Activated T-helper 2 cell treated with anti-CD3 and anti-CD28 coated beads, Interferon-gamma antibody, Interleukin-2, Interleukin-4, amounts not matched to agents 10 μg/mL and 5 μg/mL and 100 μg/mL, durations not matched to agents 14 hours and 24 hours and 36 hours (primary cell): ENCODE data around the gene NXNL1. TPM values are rescaled to one million over a fixed set of nuclear protein-coding genes. Genes with fewer than 3 reads are reported as not detected.

Experiments
- DNase-seq: peaks from one replicate; pipeline ENCODE4 v3.0.0; 2021; ENCODE audit warnings: low spot score
- H3K27ac Mint-ChIP-seq: one replicate; pipeline ENCODE4 v1.8.0; 2021; ENCODE audit warnings: mixed read lengths
- H3K27me3 Mint-ChIP-seq: one replicate; pipeline ENCODE4 v1.8.0; 2021; ENCODE audit warnings: low read depth, mixed read lengths
- H3K36me3 Mint-ChIP-seq: one replicate; pipeline ENCODE4 v1.8.0; 2021; ENCODE audit warnings: low read depth, mixed read lengths
- H3K4me1 Mint-ChIP-seq: one replicate; pipeline ENCODE4 v1.8.0; 2021; ENCODE audit warnings: low read depth, mixed read lengths
- H3K4me3 Mint-ChIP-seq: one replicate; pipeline ENCODE4 v1.8.0; 2021; ENCODE audit warnings: low read depth, mild to moderate bottlenecking, moderate library complexity, mixed read lengths
- H3K9me3 Mint-ChIP-seq: one replicate; pipeline ENCODE4 v1.8.0; 2021; ENCODE audit warnings: mixed read lengths
- intact Hi-C: fragments of 100-400 bp; cut with micrococcal nuclease; formaldehyde crosslinking; loops from one replicate; pipeline ENCODE4 v1.15.1; 2023
- total RNA-seq: library from RNA; stranded (reverse); gene quantifications from 2 replicates; pipeline ENCODE4 v1.2.3, GENCODE V29; 2022

NXNL1 gene
- total RNA-seq, 1 donor from 2014 or later, result not detected

DNA sequence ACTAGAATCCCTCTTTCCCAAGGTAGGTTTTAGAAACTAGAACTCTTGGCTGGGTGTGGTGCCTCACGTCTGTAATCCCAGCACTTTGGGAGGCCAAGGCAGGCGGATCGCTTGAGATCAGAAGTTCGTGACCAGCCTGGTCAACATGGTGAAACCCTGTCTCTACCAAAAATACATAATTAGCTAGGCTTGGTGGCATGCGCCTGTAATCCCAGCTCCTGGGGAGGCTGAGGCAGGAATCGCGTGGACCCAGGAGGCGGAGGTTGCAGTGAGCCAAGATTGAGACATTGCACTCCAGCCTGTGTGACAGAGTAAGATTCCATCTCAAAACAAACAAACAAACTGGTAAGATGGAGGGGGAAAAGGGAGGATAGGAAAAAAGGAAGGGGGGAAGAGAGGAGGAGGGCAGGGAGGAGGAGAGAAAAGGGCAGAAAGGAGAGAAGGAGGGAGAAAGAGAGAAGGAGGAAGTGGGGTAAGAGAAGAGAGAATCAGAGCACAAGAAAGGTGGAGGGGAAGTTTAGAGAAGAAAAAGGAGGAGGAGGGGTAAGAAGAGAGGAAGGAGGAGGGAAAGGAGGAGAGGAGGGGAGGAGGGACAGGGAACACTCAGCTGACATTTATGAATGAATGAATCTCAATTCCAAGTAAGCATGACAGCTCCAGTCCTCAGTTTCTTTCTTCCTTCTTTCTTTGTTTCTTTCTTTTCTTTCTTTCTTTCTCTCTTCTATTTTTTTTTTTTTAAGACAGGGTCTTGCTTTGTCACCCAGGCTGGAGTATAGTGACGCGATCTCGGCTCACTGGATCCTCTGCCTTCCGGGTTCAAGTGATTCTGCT, 7.0 kb upstream of the NXNL1 start:
- no peaks in the 10 kb centered on the region for H3K9me3 Mint-ChIP-seq
- no peak overlapping the region for H3K4me3 Mint-ChIP-seq
- H3K4me1 Mint-ChIP-seq, result peaks cover 15% of the 10 kb centered on the region
- intact Hi-C loops, result loop anchor here (5.0 kb wide), 2 partner anchors 60 to 120 kb away; partner anchors contain the start of gene BST2
- no peaks in the 10 kb centered on the region for H3K36me3 Mint-ChIP-seq
- no peak for DNase-seq
- H3K27me3 Mint-ChIP-seq, result peaks cover 6% of the 10 kb centered on the region
- H3K27ac Mint-ChIP-seq, result no peak overlapping the region

DNA sequence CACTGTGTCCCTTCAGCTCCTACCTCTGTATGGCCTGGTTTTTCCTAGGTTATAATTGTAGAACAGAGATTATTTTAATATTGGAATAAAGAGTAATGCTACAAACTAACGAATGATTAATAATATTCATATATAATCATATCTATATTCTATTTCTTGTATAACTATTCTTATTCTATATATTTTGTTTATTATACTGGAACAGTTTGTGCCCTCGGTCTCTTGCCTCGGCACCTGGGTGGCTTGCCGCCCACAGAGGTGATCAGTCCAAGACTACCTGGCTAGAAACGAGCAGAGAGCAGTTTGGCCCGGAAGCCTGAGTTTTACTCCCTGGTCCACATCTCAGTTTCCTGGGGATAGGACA, 5.7 kb upstream of the NXNL1 start:
- Mint-ChIP-seq H3K4me3 (no peak overlapping the region), H3K27me3 (peaks cover 6% of the 10 kb centered on the region), H3K36me3 (no peaks in the 10 kb centered on the region), H3K27ac (no peak overlapping the region), H3K9me3 (no peaks in the 10 kb centered on the region), H3K4me1 (peaks cover 15% of the 10 kb centered on the region)
- DNase-seq, result no peak
- intact Hi-C loops, result loop anchor here (1.0 to 5.0 kb wide), 3 partner anchors 59 to 119 kb away; partner anchors contain the start of gene BST2

DNA sequence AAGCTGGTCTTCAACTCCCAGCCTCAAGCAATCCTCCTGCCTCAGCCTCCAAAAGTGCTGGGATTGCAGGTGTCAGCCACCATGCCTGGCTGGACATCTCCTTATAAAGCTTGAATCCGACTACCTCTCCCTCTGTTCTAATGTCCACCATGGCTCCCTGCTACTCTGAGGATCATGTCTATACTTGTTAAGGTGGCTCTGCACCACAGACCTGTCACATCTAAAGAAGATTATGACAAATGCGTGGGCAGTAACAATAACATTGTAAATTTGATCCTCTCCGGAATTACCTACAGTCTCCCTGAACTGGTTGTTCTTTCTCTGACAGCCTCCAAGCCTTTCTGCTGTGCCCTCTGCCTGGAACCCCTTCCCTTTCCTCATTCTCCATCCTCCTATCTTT, 1.8 kb downstream of the NXNL1 start:
- H3K27ac Mint-ChIP-seq, result no peak overlapping the region
- no peaks in the 10 kb centered on the region for H3K9me3 Mint-ChIP-seq
- H3K4me1 Mint-ChIP-seq, result no peaks in the 10 kb centered on the region
- H3K4me3 Mint-ChIP-seq, result no peak overlapping the region
- DNase-seq, result no peak
- peaks cover 29% of the 10 kb centered on the region for H3K27me3 Mint-ChIP-seq
- intact Hi-C loops, result no loop called here
- H3K36me3 Mint-ChIP-seq, result no peaks in the 10 kb centered on the region

DNA sequence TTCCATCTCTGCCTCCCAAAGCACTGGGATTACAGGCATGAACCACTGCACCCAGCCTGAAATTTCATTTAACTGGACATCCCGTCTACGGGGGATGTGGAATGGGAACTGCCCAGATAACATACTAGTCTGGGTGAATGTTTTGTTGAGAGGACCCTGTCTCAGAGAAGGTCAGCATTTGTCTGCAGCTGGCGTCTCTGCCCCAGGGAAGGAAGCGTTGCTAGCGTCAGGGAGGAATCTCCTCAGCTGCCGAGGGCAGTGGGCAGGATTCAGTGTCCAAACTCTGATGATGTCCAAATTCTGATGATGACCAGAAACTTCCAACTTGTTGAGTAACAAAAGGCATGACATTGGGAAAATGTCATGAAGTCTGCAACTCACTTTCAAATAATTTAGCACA, 3.1 kb downstream of the NXNL1 start:
- peaks cover 4% of the 10 kb centered on the region for H3K4me1 Mint-ChIP-seq
- intact Hi-C loops, result no loop called here
- H3K27me3 Mint-ChIP-seq, result peaks cover 33% of the 10 kb centered on the region
- H3K36me3 Mint-ChIP-seq, result no peaks in the 10 kb centered on the region
- H3K27ac Mint-ChIP-seq, result no peak overlapping the region
- no peak overlapping the region for H3K4me3 Mint-ChIP-seq
- no peak for DNase-seq
- no peaks in the 10 kb centered on the region for H3K9me3 Mint-ChIP-seq

DNA sequence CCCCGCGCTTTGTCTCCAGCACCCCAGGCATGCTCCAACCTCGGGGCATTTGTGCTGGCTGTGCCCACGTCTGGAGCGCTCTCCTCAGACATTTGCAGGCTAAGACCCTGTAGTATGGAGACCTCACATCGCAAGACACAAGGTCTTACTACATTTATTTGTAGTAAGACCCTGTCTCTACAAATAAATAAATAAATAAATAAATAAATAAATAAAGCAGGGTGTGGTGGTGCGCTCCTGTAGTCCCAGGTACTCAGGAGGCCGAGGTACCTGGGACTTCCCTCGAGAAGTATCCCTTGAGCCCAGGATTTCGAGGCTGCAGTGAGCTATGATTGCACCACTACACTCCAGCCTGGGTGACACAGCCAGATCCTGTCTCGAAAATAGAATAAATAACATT, 4.6 kb downstream of the NXNL1 start:
- peaks cover 33% of the 10 kb centered on the region for H3K27me3 Mint-ChIP-seq
- peaks cover 4% of the 10 kb centered on the region for H3K4me1 Mint-ChIP-seq
- DNase-seq, result no peak
- H3K9me3 Mint-ChIP-seq, result no peaks in the 10 kb centered on the region
- no peak overlapping the region for H3K4me3 Mint-ChIP-seq
- H3K27ac Mint-ChIP-seq, result no peak overlapping the region
- intact Hi-C loops, result no loop called here
- no peaks in the 10 kb centered on the region for H3K36me3 Mint-ChIP-seq

DNA sequence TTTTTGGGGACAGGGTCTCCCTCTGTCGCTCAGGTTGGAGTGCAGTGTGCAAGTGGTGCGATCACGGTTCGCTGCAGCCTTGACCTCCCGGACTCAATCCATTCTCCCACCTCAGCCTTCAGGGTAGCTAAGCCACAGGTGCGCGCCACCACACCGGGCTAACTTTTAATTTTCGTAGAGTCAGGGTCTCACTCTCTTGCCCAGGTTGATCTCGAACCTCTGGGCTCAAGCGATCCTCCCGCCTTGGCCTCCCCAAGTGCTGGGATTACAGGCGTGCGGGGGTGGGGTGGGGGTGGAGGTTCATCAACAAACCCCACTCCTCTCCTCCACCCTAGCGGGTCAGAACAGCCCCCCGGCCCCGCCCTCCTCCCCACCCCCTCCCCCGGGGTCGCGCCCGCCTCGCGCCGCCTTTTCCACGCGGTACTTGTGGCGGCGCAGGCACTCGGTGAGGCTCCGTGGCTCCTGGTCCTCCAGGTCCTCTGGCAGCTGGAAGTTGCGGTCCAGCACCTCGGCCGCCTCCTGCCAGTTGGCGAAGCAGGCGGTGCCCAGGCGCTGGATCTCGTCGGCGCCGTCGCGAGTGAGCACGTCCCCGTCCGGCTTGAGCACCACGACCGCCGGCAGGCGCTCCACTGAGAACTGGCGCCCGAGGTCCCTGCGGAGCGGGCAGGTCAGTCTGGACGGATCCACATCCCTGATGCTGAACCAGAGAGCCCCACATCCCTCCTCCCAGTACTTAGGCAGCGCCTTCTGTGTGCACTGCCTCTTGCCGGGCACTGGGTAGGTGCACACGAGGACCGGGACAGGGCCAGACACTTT, 5.2 kb downstream of the NXNL1 start:
- peaks cover 8% of the 10 kb centered on the region for H3K4me1 Mint-ChIP-seq
- H3K27ac Mint-ChIP-seq, result no peak overlapping the region
- intact Hi-C loops, result no loop called here
- H3K9me3 Mint-ChIP-seq, result no peaks in the 10 kb centered on the region
- no peak overlapping the region for H3K4me3 Mint-ChIP-seq
- H3K27me3 Mint-ChIP-seq, result peaks cover 33% of the 10 kb centered on the region
- no peaks in the 10 kb centered on the region for H3K36me3 Mint-ChIP-seq
- DNase-seq, result no peak

DNA sequence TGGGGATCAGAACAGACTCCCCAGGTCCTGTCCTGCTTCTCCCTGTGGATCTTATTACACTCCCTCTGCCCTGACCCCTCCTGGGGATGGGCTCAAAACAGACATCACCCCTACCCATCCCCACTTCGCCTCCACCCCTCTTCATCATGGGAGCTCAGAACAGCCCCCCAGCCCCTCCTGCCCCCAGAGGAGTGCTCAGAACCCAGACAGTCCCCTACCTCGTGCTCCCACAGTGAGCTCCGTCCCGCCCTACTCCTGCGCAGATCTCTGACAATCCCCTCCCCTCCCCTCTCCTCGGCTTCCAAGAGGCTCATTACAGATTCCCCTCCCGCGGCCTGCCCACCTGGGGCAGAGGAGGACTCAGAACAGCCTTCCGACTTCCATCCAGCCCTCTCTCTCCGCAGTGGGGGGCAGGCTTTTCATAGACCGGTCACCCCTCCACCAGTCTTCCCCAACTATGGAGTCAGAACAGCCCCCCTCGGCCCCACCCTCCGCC, 6.1 kb downstream of the NXNL1 start:
- Mint-ChIP-seq H3K27me3 (peaks cover 40% of the 10 kb centered on the region), H3K4me3 (no peak overlapping the region), H3K9me3 (peaks cover 4% of the 10 kb centered on the region), H3K27ac (no peak overlapping the region), H3K4me1 (peaks cover 16% of the 10 kb centered on the region), H3K36me3 (no peaks in the 10 kb centered on the region)
- intact Hi-C loops, result no loop called here
- no peak for DNase-seq

DNA sequence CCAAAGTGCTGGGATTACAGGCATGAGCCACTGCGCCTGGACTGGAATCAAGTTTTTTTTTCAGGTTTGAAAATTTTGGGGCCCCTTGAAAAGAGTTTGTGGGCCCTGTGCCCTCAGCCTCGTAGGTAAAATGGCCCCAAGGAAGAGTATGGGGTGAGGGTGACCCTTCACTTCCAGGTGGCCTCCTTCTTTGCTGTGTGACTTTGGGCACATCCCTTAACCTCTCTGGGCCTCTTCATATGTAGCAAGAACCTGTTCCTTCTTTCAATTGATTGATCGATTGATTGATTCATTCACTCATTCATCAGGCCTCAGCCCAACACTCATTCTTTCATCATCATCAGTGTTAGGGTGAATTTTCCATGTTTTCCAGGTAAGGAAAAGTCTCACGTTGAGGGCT, 8.9 kb downstream of the NXNL1 start:
- Mint-ChIP-seq H3K36me3 (no peaks in the 10 kb centered on the region), H3K27ac (no peak overlapping the region), H3K27me3 (peaks cover 37% of the 10 kb centered on the region), H3K9me3 (peaks cover 4% of the 10 kb centered on the region), H3K4me1 (peaks cover 16% of the 10 kb centered on the region), H3K4me3 (no peak overlapping the region)
- DNase-seq, result no peak
- intact Hi-C loops, result no loop called here

DNA sequence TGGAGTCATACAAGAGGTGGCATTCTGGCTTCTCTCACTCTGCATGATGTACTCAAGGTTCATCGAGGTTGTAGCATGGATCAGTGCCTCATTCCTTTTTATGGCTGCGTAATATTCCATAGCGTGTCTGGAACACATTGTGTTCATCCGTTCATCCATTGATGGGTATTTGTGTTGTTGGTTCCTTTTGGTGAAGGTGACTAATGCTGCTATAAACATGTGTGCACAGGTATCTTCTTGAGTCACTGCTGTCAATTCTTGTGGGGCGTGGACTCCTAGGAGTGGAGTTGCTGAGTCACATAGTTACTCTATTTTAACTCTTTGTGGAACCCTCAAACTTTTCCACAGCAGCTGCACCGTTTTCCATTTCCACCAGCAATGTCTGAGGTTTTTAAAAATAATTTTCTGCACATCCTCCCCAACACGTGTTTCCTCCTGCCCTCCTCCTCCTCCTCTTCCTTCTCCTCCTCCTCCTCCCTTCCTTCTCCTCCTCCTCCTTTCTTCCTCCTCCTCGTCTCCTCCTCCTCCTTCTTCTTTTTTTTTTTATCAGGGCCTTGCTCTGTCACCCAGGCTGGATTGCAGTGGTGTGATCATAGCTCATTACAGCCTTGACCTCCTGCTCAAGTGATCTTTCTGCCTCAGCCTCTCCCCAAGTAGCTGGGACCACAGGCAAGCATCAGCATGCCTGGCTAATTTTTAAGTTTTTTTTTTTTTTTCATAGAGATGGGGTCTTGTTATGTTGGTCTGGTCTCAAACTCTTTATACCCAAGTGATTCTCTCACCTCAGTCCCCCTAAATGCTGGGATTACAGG, 10.3 kb downstream of the NXNL1 start:
- Mint-ChIP-seq H3K4me3 (peak overlapping the region; percentile 43), H3K9me3 (peaks cover 4% of the 10 kb centered on the region), H3K27ac (peak overlapping the region; percentile 48), H3K36me3 (no peaks in the 10 kb centered on the region), H3K4me1 (peaks cover 16% of the 10 kb centered on the region), H3K27me3 (peaks cover 27% of the 10 kb centered on the region)
- intact Hi-C loops, result no loop called here
- DNase-seq, result no peak

DNA sequence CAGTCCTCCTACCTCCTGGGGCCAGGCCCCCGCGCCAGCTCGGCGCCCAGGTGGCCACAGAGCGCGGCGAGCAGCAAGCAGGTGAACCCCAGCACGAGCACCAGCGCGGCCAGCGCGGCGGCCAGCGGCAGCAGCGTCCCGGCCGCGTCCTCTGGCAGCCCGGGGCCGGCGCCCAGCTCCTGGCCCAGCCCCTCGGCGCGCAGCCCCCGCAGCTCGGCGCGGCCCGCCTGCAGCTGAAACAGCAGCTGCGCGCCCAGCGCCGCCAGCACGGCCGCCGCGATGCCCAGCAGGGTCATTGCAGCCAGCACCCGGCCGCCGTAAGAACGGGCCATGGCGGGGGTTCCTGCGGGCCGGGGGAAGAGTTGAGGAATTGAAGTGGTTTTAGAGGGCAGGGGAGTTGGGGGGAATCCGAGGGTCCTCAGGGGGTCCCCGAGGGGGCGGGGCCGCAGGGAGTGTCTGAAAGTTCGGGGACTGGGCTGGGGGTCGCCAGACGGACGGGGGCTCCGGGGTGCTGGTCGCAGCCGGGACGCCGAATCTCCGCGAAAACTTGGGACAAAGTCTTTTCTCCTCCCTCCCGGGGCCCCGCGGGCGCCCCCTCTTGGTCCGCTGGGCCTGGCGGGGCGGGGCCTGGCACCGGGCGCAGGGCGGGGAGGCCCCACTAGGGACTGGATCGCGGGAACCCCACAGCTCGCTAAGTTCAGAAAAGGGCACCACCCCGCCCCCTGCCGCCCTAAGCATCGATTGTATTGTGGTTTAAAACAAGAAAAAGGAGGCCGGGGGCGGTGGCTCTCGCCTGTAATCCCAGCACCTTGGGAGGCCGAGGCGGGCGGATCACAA, 12.4 kb downstream of the NXNL1 start, which contains the start of gene TMEM221:
Gene TMEM221 (minus strand): TSS at position 538 of the 837 bp plus-strand sequence. CDS start 206 bp downstream, at position 332.
- Mint-ChIP-seq H3K4me3 (no peak within 1 kb of the TSS), H3K36me3 (no peaks in the 10 kb centered on the region), H3K4me1 (peaks cover 13% of the 10 kb centered on the region), H3K27ac (no peak within 1 kb of the TSS), H3K9me3 (peaks cover 4% of the 10 kb centered on the region), H3K27me3 (peaks cover 15% of the 10 kb centered on the region)
- peak; percentile 30 for DNase-seq
- intact Hi-C loops, result no loop called here

DNA sequence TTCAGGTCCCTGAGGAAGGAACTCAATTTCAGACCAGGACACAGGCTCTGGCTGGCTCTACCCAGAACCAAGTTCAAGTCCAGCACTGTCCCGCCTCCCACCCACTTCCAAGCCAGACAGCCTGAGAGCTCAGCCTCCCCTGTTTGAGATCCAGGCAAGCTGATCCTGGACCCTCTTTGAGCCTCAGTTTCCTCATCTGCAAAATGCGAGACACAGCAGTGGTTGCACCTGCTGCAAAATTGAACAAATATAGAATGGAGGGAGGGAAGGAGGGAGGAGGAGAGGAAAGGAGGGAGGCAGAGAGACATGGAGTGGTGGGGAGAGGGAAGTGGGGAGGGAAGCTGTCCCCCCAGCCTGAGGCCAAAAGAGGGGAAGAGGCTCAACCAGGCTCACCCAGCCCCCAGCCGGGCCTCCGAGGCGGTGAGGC, 13.0 kb downstream of the NXNL1 start:
- H3K36me3 Mint-ChIP-seq, result no peaks in the 10 kb centered on the region
- peaks cover 4% of the 10 kb centered on the region for H3K9me3 Mint-ChIP-seq
- peaks cover 12% of the 10 kb centered on the region for H3K4me1 Mint-ChIP-seq
- no peak overlapping the region for H3K4me3 Mint-ChIP-seq
- no peak for DNase-seq
- no peak overlapping the region for H3K27ac Mint-ChIP-seq
- H3K27me3 Mint-ChIP-seq, result peaks cover 14% of the 10 kb centered on the region
- intact Hi-C loops, result no loop called here
